WTC11 (cell line): ENCODE measurements around the gene ADGRL2.

Experiments used
- ARID4B ChIP-seq: sonication (generic); formaldehyde crosslinking; IDR thresholded peaks from 2 replicates; pipeline ENCODE4 v1.8.0; 2023; ENCODE audit warnings: missing genetic modification reagents, mild to moderate bottlenecking, borderline replicate concordance
- CBFB ChIP-seq: sonication (generic); formaldehyde crosslinking; IDR thresholded peaks from 2 replicates; pipeline ENCODE4 v1.8.1; 2022; ENCODE audit warnings: mild to moderate bottlenecking, low read depth, missing genetic modification reagents
- CTCF ChIP-seq: fragments of 200-600 bp; IDR thresholded peaks from 2 replicates; pipeline ENCODE4 v1.8.0; 2022; ENCODE audit warnings: antibody characterized with exemption
- FOXK1 ChIP-seq: sonication (generic); formaldehyde crosslinking; IDR thresholded peaks from 2 replicates; pipeline ENCODE4 v1.8.0; 2022; ENCODE audit warnings: mild to moderate bottlenecking, moderate library complexity, missing genetic modification reagents
- IRF2 ChIP-seq: sonication (generic); formaldehyde crosslinking; IDR thresholded peaks from 2 replicates; pipeline ENCODE4 v1.8.0; 2022; ENCODE audit warnings: low read depth, missing genetic modification reagents, borderline replicate concordance
- MLX ChIP-seq: sonication (generic); formaldehyde crosslinking; IDR thresholded peaks from 2 replicates; pipeline ENCODE4 v1.8.1; 2023; ENCODE audit warnings: mild to moderate bottlenecking, missing genetic modification reagents, moderate library complexity
- NFE2L1 ChIP-seq: sonication (generic); formaldehyde crosslinking; IDR thresholded peaks from 2 replicates; pipeline ENCODE4 v1.8.1; 2023; ENCODE audit warnings: missing genetic modification reagents
- STAT6 ChIP-seq: sonication (generic); formaldehyde crosslinking; conservative IDR thresholded peaks from 2 replicates; pipeline ENCODE4 v1.8.1; 2023; ENCODE audit warnings: mild to moderate bottlenecking, low read depth, missing genetic modification reagents, moderate library complexity

- no peak for TF ChIP-seq CTCF
- TF ChIP-seq NFE2L1 (CRISPR knock-in tag): no peak
- TF ChIP-seq CBFB (CRISPR knock-in tag): no peak
- TF ChIP-seq FOXK1: no peak
- TF ChIP-seq IRF2 (CRISPR knock-in tag): no peak
- no peak for TF ChIP-seq ARID4B (CRISPR knock-in tag)
- no peak for TF ChIP-seq MLX (CRISPR knock-in tag)
- TF ChIP-seq STAT6 (CRISPR knock-in tag): no peak
Measured at GRCh38 chr1:81832573-81832972, 31.8 kb downstream of the ADGRL2 start.
